Stimulated activated CD8-positive, alpha-beta memory T cell treated with anti-CD3 and anti-CD28 coated beads, Interleukin-2, amount 100 ng/mL, for 1 hour (primary cell): Measurements from ENCODE around the gene PDK3.

Experiments used
- DNase-seq, 2 donors: peaks; one replicate each; pipeline ENCODE4 v3.0.0-alpha.2; 2020; ENCODE audit warnings: low read depth in 2 of 2

The PDK3 gene

DNA sequence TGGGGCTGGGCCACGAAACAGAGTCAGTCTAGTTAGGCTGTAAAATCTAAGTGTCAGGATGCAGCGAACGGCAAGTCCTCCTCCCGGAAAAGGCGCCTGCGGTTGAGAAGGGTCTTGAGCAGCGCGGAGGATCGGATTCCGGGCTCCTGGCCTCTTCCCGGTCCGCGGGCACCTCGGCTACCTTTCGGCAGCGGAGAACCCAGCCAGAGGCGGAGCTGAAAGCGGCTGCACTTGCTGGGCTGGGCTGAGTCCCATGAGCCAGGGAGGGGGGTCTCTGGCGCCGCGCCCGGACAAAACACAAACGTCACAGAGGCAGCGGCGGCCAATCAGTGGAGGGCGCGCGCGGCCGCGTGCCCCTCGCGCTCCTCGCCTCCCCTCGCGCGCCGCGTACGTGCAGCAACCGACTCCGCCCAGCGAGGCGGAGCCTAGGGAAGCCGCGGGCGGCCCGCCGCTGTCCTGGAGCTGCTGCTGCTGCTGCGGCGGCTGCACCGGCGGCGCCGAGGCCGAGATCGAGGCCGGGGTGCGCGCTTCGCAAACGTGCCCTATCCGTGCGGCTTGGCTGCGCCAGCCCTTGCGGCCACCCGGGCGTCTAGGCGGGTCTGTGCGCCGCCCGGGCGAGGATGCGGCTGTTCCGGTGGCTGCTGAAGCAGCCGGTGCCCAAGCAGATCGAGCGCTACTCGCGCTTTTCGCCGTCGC, at the start of gene PDK3:
Gene PDK3 (plus strand): TSS at position 451 of the 696 bp plus-strand sequence. CDS start 170 bp downstream, at position 621.
- peak; percentile 64 to 76 for DNase-seq

DNA sequence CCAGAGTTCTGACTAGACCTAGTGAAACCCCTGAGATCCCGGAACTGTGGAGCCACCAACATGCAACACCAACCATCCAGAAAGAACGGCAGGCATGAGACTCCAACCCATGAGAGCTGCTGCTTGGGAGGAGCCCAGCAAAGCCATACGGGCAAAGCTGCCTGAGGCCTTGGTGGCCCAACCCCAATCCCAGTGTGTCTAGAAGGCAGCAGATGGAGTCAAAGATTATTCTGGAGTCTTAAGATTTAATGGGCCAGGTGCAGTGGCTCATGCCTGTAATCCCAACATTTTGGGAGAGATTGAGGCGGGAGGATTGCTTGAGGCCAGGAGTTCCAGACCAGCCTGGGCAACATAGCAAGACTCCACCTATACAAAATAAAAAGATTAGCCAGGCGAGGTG, 49.2 kb upstream of the PDK3 start:
- DNase-seq: no peak

DNA sequence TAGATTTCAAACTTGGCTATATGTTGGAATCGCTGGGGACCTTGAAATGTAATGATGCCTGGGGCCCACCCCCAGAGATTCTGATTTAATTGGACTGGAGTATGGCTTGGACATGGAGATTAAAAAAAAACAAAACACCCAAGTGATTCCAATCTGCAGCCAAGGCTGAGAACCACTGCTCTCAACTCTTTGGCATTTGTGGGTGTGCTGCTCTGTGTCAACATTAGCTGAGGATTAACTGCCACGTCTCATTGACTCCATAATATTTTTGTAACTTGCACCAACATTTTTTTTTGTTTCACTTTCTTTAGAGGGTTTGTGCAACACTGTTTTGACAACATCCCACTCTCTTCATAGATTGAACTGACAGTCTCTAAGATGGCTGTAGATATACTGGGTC, 41.1 kb upstream of the PDK3 start:
- DNase-seq: no peak

DNA sequence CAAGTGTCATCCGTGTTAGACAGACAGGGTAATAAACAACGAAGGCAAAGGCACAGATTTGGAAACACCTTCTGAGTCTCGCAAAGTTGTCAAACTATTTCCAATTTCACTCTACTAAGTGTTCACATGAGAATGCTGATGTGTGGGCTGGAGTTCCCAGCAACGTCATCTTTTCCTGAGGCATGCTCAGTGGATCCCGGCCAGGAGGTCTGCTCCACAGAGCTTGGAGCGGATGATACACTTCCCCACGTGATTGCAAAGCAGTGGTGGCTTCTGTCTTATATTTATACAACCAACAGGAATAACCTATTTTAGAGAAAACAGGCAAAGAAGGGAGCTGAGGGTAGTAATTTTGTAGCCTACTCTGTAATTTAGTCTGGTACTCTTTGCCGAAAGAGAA, 40.1 kb upstream of the PDK3 start:
- no peak for DNase-seq

DNA sequence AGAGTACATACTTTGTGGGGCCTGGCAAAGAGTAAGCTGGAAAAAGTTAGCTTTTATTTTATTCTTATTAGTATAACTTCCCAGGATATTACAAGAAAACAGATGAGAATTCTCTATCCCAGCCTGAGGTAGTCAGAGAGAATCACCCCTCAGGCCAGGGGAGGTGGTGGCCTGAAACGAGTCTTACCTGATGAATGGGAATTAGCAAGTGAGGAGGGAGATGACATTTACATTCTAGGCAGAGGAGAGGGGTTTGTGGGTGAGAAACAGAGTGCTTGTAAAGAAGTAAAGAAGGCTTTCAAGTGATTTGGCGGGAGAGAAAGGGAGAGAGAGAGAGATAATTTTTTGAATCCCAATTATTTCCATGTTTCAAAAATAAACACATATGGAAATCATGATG, 39.3 kb upstream of the PDK3 start:
- no peak for DNase-seq

DNA sequence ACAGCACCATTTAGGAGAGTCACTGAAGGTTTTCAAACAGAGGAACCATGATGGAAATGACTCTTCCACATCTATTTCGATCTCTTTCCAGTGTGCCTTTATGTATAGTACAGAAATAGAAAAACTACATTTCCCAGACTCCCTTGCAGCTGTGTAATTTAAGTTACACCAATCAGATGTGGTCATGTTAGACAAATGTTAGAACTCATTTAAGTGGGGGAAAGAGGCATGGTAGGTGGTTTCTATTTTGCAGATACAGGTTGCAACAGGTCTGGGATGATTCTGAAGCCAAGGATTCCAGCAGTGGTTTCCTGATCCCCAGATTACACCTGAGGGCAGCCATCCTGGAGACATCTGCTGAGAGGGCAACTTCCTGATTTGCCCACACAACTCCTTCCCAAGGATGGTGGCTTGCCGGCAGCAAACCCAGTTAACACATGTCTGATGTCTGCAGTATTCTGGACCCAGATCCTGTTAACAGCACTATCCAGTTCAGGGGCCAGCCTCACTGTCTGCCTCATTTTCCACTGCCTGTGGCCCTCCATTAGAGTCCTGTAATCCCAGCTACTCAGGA, 38.7 kb upstream of the PDK3 start:
- DNase-seq: no peak

DNA sequence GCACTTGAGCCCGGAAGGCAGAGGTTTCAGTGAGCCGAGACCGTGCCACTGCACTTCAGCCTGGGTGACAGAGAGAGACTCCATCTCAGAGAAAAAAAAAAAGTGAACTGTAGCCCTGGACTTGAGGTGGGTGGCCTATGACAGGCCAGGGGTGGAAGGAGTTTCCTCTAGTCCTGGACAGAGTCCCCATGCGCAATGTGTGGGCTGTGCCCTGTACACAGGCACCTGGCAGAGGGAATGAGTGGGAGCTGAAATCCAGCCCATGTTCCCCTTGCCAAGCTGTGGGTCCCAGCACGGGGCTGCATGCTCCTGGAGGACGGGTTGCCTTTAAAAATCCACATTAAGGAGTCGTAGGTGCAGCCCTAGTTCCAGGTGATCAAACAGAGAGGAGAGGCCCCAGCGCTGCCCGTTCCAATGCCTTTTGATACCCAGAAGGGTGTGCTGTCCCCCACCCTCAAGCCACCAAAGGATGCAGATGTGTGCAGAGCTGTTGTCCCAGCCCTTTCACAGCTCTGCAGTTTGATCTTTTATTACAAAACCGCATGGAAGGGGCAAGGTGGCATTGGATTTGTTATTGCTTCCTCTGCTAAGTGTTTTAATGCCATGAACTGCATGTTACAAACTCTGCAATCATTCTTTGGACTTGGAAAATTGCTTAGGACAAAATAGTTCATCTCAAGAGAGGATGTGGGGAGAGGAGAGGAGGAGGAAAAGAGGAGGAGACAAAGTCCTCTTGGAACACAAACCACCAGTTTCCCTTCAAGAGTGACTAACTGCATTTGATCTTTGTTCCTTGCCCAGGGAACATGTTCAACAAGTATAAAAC, 38.0 kb upstream of the PDK3 start:
- DNase-seq: no peak

DNA sequence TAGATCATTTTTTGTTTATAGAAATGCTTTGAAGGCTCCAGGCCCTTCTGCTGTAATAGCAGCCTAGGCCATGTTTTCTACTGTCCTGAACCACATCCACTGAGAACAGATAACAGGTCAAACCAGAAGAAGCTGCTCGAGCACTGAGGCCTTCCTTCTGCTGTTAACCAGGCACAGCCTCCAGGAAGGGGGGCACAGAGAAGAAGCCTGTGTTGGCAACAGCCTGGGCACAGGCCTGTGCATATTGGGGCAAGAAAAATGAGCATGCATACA, 37.4 kb upstream of the PDK3 start:
- DNase-seq: no peak

DNA sequence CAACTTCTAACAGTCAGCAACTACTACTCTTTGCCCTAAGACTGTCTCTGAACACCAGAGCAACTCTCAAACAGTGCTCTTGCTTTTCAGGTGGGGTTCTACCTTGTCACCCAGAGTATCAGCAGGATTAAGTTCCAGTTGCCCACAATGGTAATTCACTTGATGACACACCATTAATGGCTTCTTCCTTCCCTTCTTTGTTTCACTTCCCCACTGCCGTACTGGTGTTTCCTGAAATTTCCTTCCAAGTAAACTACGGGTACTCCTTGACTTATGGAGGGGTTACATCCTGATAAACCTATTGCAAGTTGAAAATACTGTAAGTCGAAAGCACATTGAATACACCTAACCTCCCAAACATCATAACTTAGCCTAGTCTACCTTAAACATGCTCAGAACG, 36.6 kb upstream of the PDK3 start:
- no peak for DNase-seq

DNA sequence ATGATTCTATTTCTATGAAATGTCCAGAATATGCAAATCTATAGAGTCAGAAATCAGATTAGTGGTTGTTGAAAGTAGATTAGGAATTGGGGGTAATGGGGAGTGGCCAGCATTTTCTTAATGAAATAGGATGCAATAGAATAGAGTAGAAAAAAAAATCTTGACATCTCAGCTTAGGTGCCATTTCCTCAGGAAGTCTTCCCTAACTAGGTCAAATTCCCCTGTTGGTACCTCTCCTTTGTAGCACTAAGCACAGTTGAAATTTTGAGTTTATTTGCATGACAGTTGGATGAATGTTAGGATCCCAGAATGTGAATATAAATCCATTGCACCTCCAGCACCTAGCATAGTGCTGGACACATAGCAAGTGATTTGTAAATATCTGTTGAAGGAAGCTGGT, 30.0 kb upstream of the PDK3 start:
- no peak for DNase-seq

DNA sequence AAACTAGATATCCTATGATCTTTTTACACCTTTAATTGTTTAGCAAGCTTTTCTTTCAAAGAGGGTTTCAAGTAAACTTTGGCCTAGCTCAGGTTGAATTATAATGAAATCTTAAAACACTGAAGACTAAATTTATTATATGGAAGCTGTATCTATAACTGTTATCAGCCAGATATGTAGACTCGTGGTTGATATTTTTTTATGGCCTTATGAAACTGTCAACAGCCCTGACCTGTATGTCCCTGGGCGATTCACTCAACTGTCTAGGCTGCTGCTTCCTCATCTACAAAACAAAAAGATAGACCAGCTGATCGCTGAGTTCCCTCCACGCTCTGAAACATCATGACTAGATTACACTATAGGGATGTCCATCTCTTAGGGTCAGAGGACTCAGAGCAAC, 21.2 kb upstream of the PDK3 start:
- DNase-seq: no peak

DNA sequence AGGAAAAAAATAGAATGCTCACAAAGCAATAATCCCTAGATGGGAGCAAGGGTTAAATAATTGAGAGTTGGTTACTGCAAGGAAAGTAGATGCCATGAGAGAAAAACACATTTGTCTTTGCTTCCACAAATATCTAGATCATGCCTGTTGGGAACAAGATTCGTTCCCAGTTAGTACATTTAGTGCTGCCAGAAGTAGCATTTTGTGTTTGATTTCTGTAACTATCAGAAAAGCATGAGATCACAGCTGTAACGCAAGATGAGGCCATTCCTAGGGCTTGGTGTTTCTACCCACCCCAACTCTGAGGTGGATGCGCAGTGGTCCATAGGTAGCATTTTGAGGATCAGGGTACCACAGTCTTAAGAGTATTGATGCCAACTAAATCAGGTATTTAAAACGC, 20.4 kb upstream of the PDK3 start:
- no peak for DNase-seq

DNA sequence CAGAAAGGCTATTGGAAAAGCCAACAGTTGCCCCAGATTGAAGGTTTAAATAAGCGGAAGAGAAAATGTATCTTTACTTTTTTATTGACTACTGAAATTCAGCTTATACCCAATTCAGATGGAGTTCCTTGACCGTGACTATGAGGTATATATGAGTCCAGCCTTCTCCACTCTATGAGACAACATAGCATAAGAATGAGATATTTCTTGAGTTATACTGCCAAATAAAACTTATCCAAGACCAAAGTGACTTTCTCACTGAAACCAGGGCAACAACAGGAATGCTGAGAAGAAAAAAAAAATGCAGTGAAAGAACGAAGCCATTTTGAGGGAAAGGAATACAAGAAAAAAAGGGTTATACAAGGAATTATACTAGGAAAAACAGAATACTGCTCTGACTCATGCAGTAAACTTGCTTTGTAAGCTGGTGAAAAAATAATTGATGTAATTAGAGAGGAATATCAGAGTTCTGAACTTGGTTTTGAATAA, 16.3 kb upstream of the PDK3 start:
- no peak for DNase-seq

DNA sequence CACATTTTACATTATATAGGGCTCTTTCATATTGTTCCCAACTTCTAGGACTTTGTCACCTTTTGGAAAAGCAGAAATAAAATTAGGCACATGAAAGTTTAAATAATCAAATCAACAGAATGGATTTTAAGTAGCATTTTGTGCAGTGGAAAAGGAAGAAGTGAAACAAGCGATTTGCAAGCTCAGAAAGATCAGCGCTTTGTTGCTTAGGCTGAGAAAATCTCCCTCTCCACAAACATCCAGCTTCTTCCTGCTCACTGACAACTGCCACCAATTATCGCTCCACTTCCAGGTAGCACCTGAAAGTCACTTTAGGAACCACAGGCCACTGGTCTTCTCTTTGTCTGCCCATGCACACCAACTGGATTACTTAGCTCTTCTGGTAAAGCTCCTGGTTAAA, 2.0 kb upstream of the PDK3 start:
- no peak for DNase-seq

DNA sequence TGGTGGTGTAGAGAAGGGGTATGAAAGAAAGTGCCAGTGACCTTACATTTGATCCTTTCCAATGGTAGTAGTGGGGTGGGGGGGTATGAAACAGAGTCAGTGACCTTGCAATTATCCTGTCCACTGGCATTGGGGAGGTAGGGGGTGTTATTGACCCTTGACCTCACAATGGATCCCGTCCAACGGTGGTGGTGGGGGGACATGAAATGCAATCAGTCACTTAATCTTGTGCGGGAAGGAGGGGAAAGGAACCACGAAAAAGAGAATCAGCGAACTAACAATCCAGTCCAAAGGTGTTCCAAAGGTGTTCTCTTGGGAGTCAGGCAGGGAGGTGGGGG, 619 bp upstream of the PDK3 start:
- no peak for DNase-seq

DNA sequence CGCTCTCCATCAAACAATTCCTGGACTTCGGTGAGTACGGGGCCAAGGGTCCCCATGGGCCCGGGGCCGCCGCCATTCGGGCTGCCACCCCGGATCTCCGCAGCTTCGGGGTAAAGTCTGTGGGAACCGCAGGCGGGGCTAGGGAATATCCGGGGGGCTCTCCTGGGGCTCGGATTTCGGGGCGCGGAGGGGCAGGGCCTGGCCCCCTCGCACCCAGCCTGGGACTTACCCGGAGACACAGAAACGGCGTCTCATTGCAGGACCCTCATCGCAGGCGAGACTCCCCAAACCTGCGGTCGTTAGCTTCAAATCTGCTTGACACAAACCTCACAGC, 413 bp downstream of the PDK3 start:
- no peak for DNase-seq

DNA sequence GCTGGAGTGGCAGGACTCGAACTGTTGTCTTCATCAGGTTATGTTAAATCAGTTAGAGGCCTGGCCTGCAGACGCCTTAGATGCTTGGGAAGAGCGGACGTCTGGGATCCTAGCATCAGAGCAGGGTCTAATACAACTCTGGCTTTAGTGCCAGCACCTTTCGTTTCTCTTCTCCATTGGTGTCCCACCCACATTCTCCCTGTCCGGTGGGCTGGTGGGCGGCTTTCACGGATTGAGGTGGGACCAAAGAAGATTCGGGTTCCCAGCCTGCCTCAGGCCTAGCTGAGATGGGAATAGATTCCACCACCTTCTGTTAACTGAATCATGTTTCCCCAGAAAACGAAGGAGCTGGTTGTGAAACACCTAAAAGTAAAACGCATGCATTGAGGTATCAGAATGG, 939 bp downstream of the PDK3 start:
- DNase-seq: no peak

DNA sequence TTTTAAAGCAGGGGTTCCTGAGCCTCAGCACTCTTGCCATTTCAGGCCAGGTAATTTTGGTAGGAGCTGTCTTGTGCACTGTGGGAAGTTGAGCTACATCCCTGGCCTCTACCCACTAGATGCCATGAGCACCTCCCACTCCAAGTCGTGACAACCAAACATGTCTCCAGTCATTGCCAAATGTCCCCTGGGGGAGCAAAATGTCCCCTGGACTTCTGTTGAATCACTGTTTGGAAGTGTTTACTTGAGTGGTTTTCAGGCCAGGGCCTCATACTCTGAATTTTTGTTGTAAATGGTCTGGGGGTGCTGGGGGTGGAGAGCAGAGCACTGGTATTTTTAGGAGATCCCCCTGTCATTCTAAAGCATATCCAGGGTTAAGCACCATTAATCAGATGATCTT, 3.2 kb downstream of the PDK3 start:
- DNase-seq: no peak

DNA sequence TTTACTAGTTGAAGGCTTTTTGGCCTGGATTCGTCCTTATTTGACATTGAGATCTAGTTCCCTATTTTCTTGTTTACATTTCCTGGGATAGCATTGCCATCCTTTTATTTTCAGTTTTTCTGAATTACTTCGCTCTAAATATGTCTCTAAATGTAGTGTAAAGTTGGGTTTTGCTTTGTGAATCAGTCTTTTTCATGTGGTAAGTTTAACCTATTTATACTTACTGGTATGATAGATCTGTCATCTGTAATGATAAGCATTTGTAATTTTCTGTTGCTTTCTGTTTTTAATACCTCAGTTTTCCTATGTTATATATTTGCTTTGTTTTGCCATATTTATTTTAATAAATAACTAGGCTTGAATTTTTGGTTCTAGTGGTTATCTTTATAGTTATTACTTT, 6.7 kb downstream of the PDK3 start:
- DNase-seq: no peak

DNA sequence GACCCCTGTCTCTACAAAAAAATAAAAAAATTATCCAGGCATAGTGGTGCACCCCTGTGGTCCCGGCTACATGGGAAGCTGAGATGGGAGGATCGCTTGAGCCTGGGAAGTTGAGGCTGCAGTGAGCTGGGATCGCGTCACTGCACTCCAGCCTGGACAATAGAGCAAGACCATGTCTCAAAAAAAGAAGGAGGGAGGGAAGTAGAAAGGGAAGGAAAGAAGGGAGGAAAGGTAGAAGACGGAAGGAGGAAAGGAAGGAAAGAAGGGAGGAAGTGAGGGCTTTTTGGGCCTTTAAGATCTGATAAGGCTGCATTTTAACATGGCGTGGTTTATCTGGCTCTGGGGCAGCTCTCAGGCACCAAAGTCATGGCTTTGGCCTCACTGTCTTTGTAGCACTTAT, 10.4 kb downstream of the PDK3 start:
- no peak for DNase-seq

DNA sequence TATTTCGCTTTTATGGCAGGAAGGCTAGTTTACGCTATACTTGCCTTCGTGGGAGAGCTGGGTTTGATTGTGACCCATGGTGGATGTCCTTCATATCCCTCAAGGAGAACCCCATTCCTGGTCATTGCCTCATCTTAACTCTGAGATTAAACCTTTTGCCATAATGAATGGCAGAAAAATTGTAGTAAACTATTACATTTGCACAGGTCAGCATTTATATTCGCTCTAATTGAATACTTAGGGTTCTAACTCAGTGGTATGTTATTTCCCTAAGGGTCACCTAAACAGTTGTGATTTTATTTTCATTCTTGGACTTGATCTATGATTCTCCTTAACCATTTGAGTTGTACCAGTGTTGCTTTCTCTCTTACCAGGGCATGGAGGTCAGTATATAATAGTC, 13.4 kb downstream of the PDK3 start:
- DNase-seq: no peak

DNA sequence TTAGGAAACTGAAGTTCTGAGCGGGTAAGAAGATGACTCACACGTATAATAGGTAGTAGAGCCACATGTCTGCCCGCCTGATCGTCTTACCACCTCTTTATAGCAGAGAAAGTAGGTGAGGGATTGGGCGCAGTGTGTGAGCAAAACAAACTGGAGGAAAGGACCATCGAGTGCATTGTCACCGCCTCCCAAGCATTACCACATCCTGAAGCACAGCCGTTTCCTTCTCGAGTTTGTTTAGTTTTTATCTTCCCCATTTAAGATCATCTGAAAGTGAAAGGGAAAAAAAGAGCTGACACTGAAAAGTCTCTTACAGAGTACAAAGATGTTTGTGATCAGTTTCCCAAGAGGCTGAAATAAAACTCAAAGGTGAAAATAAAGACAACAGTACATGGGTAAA, 14.8 kb downstream of the PDK3 start:
- DNase-seq: peak; percentile 39 to 40

DNA sequence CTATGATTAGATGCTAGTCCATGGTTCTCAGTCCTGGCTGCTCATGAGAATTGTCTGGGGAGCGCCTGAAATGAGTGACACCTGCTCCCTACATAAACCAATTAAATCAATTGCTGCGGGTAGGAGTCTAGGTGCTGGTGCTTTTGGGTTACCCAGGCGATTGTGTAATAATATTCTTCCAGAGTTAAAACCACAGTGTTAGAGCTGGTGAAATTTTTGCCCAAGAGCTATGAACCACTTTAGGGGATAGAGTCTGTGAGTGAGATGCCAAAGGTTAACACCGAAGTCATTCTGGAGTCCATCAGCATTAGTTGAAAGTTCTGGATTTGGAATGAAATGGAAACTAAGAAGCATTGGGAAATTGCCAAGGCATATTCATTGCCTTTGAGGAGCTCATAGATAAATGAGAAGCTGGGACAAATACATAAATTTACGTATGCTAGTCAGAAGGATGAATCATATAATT, 15.3 kb downstream of the PDK3 start:
- DNase-seq: no peak
